ENCODE data around the gene CD300LB. TPM values are rescaled to one million over a fixed set of nuclear protein-coding genes. Genes with fewer than 3 reads are reported as not detected.

CD300LB gene
- polyA plus RNA-seq, 1 donor (not counting 4 experiments of a cell fraction or from before 2014, with no cell fraction given) = not detected

DNA sequence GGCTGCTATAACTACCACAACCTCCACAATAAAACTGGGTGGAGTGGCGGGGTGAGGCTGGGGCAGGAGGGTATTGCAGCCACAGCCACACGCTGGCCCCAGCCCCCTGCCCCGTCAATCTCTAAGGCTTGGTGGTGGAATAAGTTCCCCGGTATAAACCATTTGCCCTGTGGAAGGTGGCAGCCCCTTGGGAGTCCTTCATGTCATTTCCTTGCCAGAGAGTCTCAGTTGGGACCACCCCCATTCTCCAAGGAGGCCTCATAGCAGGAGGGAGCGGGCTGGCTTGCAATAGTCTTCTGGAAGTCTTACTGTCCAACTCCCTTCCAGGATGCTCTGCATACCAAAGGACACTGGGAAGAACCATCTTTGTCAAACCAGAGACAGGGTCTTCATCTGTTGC, 45.4 kb downstream of the CD300LB start:
- TF ChIP-seq, protein P1, sequence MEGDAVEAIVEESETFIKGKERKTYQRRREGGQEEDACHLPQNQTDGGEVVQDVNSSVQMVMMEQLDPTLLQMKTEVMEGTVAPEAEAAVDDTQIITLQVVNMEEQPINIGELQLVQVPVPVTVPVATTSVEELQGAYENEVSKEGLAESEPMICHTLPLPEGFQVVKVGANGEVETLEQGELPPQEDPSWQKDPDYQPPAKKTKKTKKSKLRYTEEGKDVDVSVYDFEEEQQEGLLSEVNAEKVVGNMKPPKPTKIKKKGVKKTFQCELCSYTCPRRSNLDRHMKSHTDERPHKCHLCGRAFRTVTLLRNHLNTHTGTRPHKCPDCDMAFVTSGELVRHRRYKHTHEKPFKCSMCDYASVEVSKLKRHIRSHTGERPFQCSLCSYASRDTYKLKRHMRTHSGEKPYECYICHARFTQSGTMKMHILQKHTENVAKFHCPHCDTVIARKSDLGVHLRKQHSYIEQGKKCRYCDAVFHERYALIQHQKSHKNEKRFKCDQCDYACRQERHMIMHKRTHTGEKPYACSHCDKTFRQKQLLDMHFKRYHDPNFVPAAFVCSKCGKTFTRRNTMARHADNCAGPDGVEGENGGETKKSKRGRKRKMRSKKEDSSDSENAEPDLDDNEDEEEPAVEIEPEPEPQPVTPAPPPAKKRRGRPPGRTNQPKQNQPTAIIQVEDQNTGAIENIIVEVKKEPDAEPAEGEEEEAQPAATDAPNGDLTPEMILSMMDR (optimal IDR thresholded peaks at IDR 0.05 in 1 of 3, IDR thresholded peaks at IDR 0.05 in 1 of 3, conservative IDR thresholded peaks at IDR 0.05 in 1 of 3; ENCODE audit: extremely low read depth in 1 of 3, insufficient read depth in 2 of 3, low read length in 3 of 3) = no peak
- TF ChIP-seq EZH2 (IDR thresholded peaks at IDR 0.05; ENCODE audit: low read length) = no peak
- Histone ChIP-seq H4K20me1 (ENCODE audit: control insufficient read depth, extremely low read depth, insufficient read depth, low read length) (no peaks in the 10 kb centered on the region), H2AFZ (ENCODE audit: control insufficient read depth, low read length) (no peak overlapping the region), H3K4me3 (ENCODE audit: control insufficient read depth in 2 of 3, extremely low read depth in 1 of 3, insufficient read depth in 2 of 3, low read depth in 1 of 3, low read length in 3 of 3) (no peak overlapping the region), H3K4me2 (ENCODE audit: control insufficient read depth, extremely low read depth, insufficient read depth, low read depth, low read length) (no peak overlapping the region), H3K36me3 (ENCODE audit: control insufficient read depth in 2 of 2, extremely low read depth in 1 of 2, insufficient read depth in 2 of 2, low read length in 2 of 2) (no peaks in the 10 kb centered on the region), H3K27me3 (ENCODE audit: control insufficient read depth, extremely low read depth, insufficient read depth, low read length) (peaks cover 4% of the 10 kb centered on the region), H3K4me1 (ENCODE audit: control insufficient read depth, extremely low read depth, insufficient read depth, low read length) (no peaks in the 10 kb centered on the region), H3K9me3 (ENCODE audit: control insufficient read depth, low read depth, low read length) (no peaks in the 10 kb centered on the region), H3K27ac (ENCODE audit: control insufficient read depth, insufficient read depth, low read length) (no peak overlapping the region), H3K9me1 (ENCODE audit: control insufficient read depth, extremely low read depth, insufficient read depth, low read length) (no peaks in the 10 kb centered on the region), H3K9ac (ENCODE audit: control insufficient read depth, extremely low read depth, insufficient read depth, low read length) (no peak overlapping the region), H3K79me2 (ENCODE audit: control insufficient read depth, insufficient read depth, low read length) (no peaks in the 10 kb centered on the region)
- dilution Hi-C loops (cut with MboI; ENCODE audit: extremely low pct_ligation_motif_present, low sequenced_read_pairs) = no loop called here
- FAIRE-seq = no peak
- DNase-seq (ENCODE audit: low read depth, low spot score) = no peak

DNA sequence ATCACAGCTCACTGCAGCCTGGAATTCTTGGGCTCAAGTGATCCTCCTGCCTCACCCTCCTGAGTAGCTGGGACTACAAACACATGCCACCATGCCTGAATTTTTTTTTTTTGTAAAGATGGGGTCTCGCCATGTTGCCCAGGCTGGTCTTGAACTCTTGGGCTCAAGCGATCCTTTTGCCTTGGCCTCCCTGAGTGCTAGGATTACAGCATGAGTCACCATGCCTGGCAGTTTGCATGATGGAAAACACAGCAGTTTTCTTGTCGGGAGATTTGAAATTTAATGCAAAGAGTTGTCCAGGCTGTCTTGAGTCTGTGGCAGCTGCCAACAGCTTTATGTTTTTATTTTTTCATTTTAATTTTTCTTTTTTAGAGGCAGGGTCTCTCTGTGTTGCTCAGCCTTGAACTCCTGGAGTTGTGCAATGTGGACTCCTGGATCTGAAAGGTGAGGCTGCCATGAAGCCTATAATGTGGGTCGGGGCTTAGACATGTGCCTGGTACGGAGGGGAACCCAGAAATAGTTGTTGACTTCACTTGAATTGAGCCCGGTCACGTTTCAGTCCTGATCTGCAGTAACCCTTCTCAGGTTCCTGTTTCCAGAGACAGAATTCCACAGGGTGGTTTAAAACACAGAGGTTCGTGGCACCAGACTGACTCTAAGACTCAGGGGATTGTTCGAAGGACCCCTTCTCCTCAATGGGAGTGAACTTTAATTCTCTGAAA, 46.1 kb downstream of the CD300LB start:
- Histone ChIP-seq H3K4me1 (ENCODE audit: control insufficient read depth, extremely low read depth, insufficient read depth, low read length) (no peaks in the 10 kb centered on the region), H3K4me2 (ENCODE audit: control insufficient read depth, extremely low read depth, insufficient read depth, low read depth, low read length) (no peak overlapping the region), H4K20me1 (ENCODE audit: control insufficient read depth, extremely low read depth, insufficient read depth, low read length) (no peaks in the 10 kb centered on the region), H3K27me3 (ENCODE audit: control insufficient read depth, extremely low read depth, insufficient read depth, low read length) (peaks cover 6% of the 10 kb centered on the region), H2AFZ (ENCODE audit: control insufficient read depth, low read length) (no peak overlapping the region), H3K9me3 (ENCODE audit: control insufficient read depth, low read depth, low read length) (no peaks in the 10 kb centered on the region), H3K9ac (ENCODE audit: control insufficient read depth, extremely low read depth, insufficient read depth, low read length) (no peak overlapping the region), H3K79me2 (ENCODE audit: control insufficient read depth, insufficient read depth, low read length) (no peaks in the 10 kb centered on the region), H3K4me3 (ENCODE audit: control insufficient read depth in 2 of 3, extremely low read depth in 1 of 3, insufficient read depth in 2 of 3, low read depth in 1 of 3, low read length in 3 of 3) (no peak overlapping the region), H3K36me3 (ENCODE audit: control insufficient read depth in 2 of 2, extremely low read depth in 1 of 2, insufficient read depth in 2 of 2, low read length in 2 of 2) (no peaks in the 10 kb centered on the region), H3K9me1 (ENCODE audit: control insufficient read depth, extremely low read depth, insufficient read depth, low read length) (no peaks in the 10 kb centered on the region), H3K27ac (ENCODE audit: control insufficient read depth, insufficient read depth, low read length) (no peak overlapping the region)
- no peak for DNase-seq (ENCODE audit: low read depth, low spot score)
- dilution Hi-C loops (cut with MboI; ENCODE audit: extremely low pct_ligation_motif_present, low sequenced_read_pairs) = no loop called here
- FAIRE-seq = no peak
- TF ChIP-seq, protein P1 (optimal IDR thresholded peaks at IDR 0.05 in 1 of 3, IDR thresholded peaks at IDR 0.05 in 1 of 3, conservative IDR thresholded peaks at IDR 0.05 in 1 of 3; ENCODE audit: extremely low read depth in 1 of 3, insufficient read depth in 2 of 3, low read length in 3 of 3) = no peak
- TF ChIP-seq EZH2 (IDR thresholded peaks at IDR 0.05; ENCODE audit: low read length) = no peak

Data from keratinocyte (primary cell).